ENCODE data around the gene MRFAP1. TPM values are rescaled to one million over a fixed set of nuclear protein-coding genes. Genes with fewer than 3 reads are reported as not detected.

The MRFAP1 gene
- total RNA-seq, 2 experiments from 2014 or later = 123 to 128 TPM

DNA sequence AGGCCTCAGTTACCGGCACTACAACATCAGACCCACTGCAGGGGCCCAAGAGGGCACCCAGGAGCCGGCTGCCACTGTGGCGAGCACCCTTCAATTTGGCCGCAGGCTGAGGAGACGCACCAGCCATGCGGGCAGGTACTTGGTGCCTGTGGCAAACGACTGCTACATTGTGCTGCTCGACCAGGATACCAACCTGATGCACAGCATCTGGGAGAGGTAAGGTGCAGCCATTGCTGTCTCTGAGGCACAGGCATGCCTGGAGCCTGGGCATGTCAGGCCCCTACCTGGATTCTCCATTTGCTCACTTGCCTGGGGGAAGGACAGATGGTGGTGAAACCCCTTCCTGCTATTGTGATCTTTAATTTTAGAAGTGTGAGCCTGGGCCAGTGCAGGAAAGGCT, 35.4 kb upstream of the MRFAP1 start:
- H3K27ac Mint-ChIP-seq = no peak overlapping the region
- ATAC-seq (ENCODE audit: low read depth) (no peak), DNase-seq (no peak)
- H3K36me3 Mint-ChIP-seq = peaks cover 62% of the 10 kb centered on the region
- POLR2A ChIA-PET = no interaction called here
- H3K4me3 Mint-ChIP-seq = no peak overlapping the region
- peaks cover 6% of the 10 kb centered on the region for H3K4me1 Mint-ChIP-seq
- no peaks in the 10 kb centered on the region for H3K27me3 Mint-ChIP-seq
- H3K9me3 Mint-ChIP-seq = peaks cover 16% of the 10 kb centered on the region

DNA sequence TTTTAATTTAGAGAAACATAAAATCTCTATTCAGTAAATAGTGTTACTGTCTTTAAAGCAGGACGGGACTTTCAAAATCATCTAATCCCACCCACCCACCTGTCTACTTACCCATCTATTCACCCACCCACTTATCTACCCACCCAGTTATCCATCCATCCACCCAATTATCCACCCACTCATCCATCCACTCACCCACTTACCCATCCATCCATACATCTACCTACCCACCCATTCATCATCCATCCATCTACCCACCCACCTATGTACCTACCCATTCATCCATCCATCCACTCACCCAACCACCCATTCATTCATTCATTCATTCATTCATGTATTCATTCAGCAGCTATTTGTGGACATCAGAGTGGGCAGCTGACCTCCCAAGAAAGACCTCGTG, 34.9 kb upstream of the MRFAP1 start:
- Mint-ChIP-seq H3K36me3 (peaks cover 62% of the 10 kb centered on the region), H3K9me3 (peaks cover 16% of the 10 kb centered on the region), H3K4me3 (no peak overlapping the region), H3K4me1 (peaks cover 6% of the 10 kb centered on the region), H3K27me3 (no peaks in the 10 kb centered on the region), H3K27ac (no peak overlapping the region)
- no peak for DNase-seq
- POLR2A ChIA-PET = no interaction called here
- no peak for ATAC-seq (ENCODE audit: low read depth)

DNA sequence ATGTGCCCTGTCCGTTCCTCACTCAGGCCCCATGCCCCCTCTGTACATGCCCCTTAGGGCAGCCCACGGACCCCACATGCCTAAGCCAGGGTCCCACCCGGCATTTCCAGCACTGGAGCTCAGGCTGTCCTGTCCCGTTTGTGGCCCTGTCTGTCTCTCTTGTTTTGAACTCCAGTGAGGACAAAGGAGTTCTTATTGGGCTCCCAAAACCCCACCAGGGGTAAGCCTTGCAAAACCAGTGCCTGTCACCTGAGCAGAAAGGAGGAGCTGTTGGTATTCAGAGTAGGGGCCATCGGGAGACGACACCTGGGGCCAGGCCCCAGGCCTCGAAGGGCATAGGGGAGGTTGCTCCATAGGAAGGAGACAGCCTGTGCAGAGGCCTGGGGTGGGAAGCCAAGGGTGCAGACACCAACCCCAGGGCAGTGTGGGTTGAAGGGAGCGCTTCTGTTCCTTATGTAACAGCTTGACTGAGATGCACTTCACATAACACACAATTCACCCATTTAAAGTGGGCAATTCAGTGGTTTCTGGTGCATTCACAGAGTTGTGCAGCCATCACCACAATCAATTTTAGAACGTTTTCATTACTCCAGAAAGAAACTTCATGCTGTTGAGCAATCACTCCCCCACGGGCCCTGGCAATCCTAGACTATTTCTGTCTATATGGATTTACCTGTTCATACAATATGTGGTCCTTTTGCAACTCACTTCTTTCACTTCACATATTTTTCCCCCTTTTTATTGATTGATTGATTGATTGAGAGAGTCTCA, 33.8 kb upstream of the MRFAP1 start:
- Mint-ChIP-seq H3K4me3 (no peak overlapping the region), H3K36me3 (peaks cover 63% of the 10 kb centered on the region), H3K27ac (no peak overlapping the region), H3K27me3 (no peaks in the 10 kb centered on the region), H3K4me1 (peaks cover 6% of the 10 kb centered on the region), H3K9me3 (peaks cover 16% of the 10 kb centered on the region)
- POLR2A ChIA-PET = no interaction called here
- ATAC-seq (ENCODE audit: low read depth) (no peak), DNase-seq (no peak)

DNA sequence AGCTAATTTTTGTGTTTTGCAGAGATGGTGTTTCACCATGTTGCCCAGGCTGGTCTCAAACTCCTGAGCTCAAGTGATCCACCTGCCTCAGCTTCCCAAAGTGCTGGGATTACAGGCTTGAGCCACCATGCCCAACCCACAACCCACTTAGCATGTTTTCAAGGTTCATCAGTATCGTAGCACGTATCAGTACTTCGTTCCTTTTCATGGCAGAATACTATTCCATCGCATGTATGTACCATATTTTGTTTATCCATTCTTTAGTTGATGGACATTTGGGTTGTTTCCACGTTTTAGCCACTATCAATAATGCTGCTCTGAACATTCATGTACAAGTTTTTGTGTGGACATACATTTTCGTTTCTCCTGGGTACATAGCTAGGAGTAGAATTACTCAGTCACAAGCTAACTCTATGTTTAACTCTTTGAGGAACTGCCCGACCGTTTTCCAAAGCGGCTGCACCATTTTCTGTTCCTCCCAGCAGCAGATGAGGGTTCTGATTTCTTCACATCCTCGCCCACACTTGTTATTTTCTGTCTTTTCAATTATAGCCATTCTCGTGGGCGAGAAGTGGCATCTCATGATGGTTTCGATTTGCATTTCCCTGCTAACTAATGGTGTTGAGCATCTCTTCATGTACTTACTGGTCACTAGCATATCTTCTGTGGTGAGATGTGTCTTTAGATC, 33.0 kb upstream of the MRFAP1 start:
- Mint-ChIP-seq H3K27me3 (no peaks in the 10 kb centered on the region), H3K4me1 (peaks cover 6% of the 10 kb centered on the region), H3K9me3 (peaks cover 16% of the 10 kb centered on the region), H3K36me3 (peaks cover 62% of the 10 kb centered on the region), H3K27ac (no peak overlapping the region), H3K4me3 (no peak overlapping the region)
- DNase-seq (no peak), ATAC-seq (ENCODE audit: low read depth) (no peak)
- POLR2A ChIA-PET = no interaction called here

DNA sequence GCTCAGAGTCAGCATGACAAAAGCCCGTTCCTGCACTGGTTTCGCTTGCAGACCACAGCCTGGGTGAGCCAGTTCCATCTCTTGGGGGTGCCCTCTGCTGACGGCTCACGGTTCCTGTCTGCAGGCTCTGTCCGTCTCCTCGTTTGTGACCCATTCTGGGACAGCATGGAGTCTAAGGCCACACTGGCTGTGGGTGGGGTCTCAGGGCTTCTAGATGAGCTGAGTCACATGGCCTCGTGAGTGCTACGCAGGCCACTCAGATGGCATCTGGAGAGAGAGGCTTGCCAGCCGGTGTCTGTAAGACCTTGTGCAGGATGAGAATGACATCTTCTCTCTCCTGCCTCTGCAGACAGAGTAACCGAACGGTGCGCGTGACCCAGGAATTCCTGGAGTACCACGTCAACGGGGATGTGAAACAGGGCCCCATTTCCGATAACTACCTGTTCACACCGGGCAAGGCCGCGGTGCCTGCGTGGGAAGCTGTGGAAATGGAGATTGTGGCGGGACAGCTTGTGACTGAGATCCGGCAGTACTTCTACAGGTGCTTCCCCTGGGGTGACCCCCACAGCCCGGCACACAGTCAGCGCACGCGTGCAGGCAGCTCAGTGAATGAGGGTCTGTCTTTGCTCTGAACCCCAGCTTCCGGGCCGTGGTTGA, 31.6 kb upstream of the MRFAP1 start:
- Mint-ChIP-seq H3K4me3 (no peak overlapping the region), H3K4me1 (peaks cover 6% of the 10 kb centered on the region), H3K27ac (no peak overlapping the region), H3K27me3 (no peaks in the 10 kb centered on the region), H3K9me3 (peaks cover 13% of the 10 kb centered on the region), H3K36me3 (peaks cover 53% of the 10 kb centered on the region)
- DNase-seq (no peak), ATAC-seq (ENCODE audit: low read depth) (no peak)
- POLR2A ChIA-PET = no interaction called here

DNA sequence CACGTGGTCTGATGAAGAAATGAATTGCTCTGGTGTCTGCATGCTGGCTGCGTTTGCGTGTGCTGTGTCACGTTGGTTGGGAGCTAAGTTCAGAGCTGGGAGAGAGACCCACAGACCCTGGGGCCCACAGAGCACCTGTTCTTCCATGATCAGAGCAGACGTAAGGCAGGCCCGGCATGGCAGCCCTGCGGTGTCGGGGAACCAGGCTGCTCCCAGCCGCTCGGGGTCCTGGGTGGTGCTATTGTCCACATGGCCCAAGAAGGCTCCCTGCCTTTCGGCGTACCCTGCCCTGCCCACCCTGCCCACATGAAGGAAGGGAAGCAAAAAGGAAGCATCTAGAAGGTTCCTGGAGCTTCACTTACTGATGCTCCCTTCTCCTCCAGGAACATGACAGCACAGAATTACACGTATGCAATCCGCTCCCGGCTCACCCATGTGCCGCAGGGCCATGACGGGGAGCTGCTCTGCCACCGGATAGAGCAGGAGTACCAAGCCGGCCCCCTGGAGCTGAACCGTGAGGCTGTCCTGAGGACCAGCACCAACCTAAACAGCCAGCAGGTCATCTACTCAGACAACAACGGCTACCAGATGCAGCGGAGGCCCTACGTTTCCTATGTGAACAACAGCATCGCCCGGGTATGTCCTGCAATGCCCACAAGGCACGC, 30.9 kb upstream of the MRFAP1 start:
- ATAC-seq (ENCODE audit: low read depth) (no peak), DNase-seq (no peak)
- H3K27me3 Mint-ChIP-seq = no peaks in the 10 kb centered on the region
- no peak overlapping the region for H3K27ac Mint-ChIP-seq
- H3K36me3 Mint-ChIP-seq = peaks cover 46% of the 10 kb centered on the region
- peaks cover 6% of the 10 kb centered on the region for H3K4me1 Mint-ChIP-seq
- H3K4me3 Mint-ChIP-seq = no peak overlapping the region
- POLR2A ChIA-PET = interaction anchor here (0.7 kb wide), 1 partner anchor 443 kb away, joined by 4 read pairs; no protein-coding TSS in a partner anchor
- peaks cover 7% of the 10 kb centered on the region for H3K9me3 Mint-ChIP-seq

DNA sequence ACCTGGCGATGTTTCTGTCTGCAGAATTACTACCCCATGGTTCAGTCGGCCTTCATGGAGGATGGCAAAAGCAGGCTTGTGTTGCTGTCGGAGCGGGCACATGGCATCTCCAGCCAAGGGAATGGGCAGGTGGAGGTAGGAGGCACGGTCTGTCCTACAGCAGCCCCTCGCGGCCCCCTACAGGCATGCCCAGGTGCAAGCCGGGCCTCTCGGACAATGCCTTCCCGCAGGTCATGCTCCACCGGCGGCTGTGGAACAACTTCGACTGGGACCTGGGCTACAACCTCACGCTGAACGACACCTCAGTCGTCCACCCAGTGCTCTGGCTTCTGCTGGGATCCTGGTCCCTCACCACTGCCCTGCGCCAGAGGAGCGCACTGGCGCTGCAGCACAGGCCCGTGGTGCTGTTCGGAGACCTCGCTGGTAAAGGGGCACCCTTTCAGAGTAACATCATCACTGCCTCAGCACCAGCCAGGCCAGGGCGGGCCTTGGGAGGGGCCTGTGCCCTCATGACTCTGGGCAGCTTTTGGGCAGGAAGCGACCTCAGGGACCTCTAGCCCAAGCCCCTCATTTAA, 29.5 kb upstream of the MRFAP1 start:
- no peak for ATAC-seq (ENCODE audit: low read depth)
- DNase-seq = no peak
- POLR2A ChIA-PET = no interaction called here

DNA sequence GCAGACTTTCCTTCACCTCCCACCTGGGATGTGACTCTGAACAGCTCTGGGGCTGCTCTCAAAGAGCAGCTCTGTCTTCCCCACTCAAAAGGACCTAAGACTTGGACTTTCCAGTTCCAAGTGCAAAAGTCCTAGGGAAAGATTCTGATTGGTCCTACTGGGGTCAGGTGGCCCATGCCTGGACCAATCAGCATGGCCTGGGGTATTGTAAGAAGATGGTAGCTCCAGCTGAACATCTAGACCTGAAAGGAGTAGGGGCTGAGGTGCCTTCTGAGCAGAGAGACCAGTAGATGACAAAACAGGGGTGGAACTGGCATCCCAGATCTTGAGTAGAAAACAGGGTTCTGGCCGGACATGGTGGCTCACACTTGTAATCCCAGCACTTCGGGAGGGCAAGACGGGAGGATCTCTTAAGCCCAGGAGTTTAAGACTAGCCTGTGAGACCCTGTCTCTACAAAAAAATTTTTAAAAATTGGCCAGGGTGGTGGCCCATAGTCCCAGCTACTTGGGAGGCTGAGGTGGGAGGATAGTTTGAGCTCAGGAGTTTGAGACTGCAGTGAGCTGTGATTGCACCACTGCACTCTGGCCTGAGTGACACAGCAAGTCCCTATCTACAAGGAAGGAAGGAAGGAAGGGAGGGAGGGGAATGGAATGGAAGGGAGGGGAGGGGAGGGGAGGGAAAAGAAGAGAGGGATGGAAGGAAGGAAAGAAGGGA, 27.4 kb upstream of the MRFAP1 start:
- DNase-seq (no peak), ATAC-seq (ENCODE audit: low read depth) (no peak)
- peaks cover 1% of the 10 kb centered on the region for H3K9me3 Mint-ChIP-seq
- peaks cover 5% of the 10 kb centered on the region for H3K4me1 Mint-ChIP-seq
- no peaks in the 10 kb centered on the region for H3K27me3 Mint-ChIP-seq
- no peak overlapping the region for H3K27ac Mint-ChIP-seq
- H3K4me3 Mint-ChIP-seq = no peak overlapping the region
- POLR2A ChIA-PET = no interaction called here
- H3K36me3 Mint-ChIP-seq = peaks cover 35% of the 10 kb centered on the region

More for the DNA sequence above, 29.5 kb upstream of the MRFAP1 start:
- Mint-ChIP-seq H3K27ac (no peak overlapping the region), H3K4me3 (no peak overlapping the region), H3K9me3 (peaks cover under 1% of the 10 kb centered on the region), H3K27me3 (no peaks in the 10 kb centered on the region), H3K36me3 (peaks cover 33% of the 10 kb centered on the region), H3K4me1 (peaks cover 6% of the 10 kb centered on the region)

DNA sequence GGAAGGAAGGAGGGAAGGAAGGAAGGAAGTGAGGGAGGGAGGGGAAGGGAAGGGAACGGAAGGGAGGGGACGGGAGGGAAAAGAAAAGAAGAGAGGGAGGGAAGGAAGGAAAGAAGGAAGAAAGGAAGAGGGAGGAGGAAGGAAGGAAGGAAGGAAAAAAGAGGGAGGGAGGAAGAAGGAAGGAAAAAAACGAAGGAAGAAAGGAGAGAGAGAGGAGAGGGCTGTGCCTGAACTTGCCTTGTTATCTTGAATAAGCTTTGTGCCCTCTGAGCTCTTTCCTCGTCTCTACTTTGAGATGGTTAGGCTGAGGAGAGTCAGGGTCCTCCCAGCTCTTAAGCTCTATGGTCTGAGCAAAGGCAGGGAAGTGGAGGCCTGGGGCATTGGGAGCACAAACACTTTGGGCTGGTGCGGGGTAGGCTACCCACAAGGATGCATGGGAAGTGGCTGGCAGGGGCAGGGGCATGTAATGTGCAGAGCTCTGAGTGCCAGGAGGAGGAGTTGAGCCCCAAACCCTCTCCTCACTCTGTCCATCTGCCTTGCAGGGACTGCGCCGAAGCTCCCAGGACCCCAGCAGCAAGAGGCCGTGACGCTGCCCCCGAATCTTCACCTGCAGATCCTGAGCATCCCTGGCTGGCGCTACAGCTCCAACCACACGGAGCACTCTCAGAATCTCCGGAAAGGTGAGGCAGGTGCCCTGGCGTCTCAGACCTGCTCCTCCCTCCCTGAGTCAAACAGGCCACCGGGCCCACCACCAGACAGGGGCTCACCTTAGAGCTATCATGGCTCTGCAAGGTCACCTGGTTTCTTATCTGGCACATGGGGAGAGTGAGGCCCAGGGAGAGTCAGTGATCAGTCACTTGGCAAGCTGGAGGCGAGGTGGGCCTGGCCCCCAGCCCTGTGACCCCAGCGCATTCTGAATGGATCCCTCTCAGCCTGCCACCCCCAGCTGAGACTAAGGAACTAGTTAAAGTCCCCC, 26.5 kb upstream of the MRFAP1 start:
- H3K9me3 Mint-ChIP-seq = peaks cover 1% of the 10 kb centered on the region
- peaks cover 34% of the 10 kb centered on the region for H3K36me3 Mint-ChIP-seq
- DNase-seq (no peak), ATAC-seq (ENCODE audit: low read depth) (no peak)
- peaks cover 3% of the 10 kb centered on the region for H3K4me1 Mint-ChIP-seq
- POLR2A ChIA-PET = interaction anchor here (0.6 kb wide), 1 partner anchor 30 kb away, joined by 5 read pairs; no protein-coding TSS in a partner anchor
- no peak overlapping the region for H3K27ac Mint-ChIP-seq
- H3K27me3 Mint-ChIP-seq = no peaks in the 10 kb centered on the region
- no peak overlapping the region for H3K4me3 Mint-ChIP-seq

DNA sequence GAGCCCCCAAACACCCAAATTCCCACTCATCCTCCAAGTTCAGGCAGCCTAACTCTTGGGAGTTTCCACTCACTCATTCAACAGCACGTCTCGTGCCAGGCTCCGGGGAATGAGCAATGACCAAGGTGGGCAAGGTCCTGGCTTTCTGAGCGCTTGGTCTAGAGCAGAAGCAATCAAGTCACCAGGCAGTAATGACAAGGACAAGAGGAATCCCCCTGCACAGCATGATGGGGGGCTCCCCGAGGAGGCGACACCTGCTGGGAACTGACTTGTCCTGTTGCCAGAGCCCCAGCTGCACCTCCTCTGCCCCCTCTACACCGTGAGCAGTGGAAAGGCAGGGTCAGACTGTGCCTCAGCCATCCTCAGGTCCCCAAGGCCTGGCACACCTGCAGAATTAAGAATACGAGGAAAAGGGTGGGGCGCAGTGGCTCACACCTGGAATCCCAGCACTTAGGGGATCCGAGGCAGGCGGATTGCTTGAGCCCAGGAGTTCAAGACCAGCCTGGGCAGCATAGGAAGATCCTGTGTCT, 25.7 kb upstream of the MRFAP1 start:
- DNase-seq (no peak), ATAC-seq (ENCODE audit: low read depth) (no peak)
- Mint-ChIP-seq H3K4me1 (no peaks in the 10 kb centered on the region), H3K9me3 (peaks cover 1% of the 10 kb centered on the region), H3K4me3 (no peak overlapping the region), H3K27me3 (no peaks in the 10 kb centered on the region), H3K27ac (no peak overlapping the region), H3K36me3 (peaks cover 34% of the 10 kb centered on the region)
- POLR2A ChIA-PET = no interaction called here

DNA sequence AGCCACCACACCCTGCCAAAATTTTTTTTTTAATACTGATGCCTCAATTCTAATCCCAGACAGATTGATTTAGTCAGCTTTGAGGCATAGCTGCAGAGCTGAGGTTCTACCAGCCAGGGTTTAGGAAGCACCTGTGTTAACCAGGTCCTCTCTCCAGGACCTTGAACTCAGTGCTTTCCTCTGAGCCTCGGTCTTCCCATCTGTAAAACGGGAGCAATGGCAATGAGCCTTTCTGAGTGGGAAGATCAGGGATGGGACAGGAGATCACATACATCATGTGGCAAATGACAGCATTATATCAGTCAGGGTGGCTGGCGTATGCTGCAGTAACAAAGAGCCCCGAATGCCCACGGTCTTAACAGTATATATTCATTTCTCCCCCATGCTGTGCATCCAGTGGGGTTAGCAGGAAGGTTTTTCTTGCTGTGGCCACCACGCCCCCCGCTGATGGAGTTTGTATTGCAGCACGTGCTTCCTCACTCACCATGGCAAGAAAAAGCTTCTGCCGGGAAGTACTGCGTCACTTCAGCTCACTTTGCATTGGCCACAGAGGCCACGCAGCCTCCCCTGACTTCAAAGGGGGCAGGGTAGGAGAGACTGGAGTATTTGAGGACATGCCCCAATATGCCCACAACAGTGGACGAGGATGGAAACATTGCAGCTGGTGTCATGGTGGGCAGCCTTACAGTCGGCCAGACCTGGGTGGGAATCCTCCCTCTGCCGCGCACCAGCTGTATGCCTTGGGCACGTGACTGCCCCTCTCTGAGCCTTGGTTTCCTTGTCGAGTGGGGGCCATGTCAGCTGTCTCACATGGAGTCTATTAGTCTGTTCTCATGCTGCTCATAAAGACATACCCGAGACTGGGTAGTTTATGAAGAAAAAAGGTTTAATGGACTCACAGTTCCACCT, 24.1 kb upstream of the MRFAP1 start:
- ATAC-seq (ENCODE audit: low read depth) (no peak), DNase-seq (no peak)
- no peaks in the 10 kb centered on the region for H3K27me3 Mint-ChIP-seq
- H3K9me3 Mint-ChIP-seq = peaks cover 1% of the 10 kb centered on the region
- POLR2A ChIA-PET = no interaction called here
- no peaks in the 10 kb centered on the region for H3K4me1 Mint-ChIP-seq
- H3K27ac Mint-ChIP-seq = no peak overlapping the region
- no peak overlapping the region for H3K4me3 Mint-ChIP-seq
- H3K36me3 Mint-ChIP-seq = peaks cover 38% of the 10 kb centered on the region
